Suprapubic skin (tissue), 3 donors: ENCODE data around the gene COL5A1.

ENCODE experiments used
- EP300 ChIP-seq: sonication (generic); formaldehyde crosslinking; IDR thresholded peaks from one replicate; pipeline ENCODE4 v1.6.1; 2017; ENCODE audit warnings: antibody characterized with exemption
- TF ChIP-seq, protein P1 (sequence below), 2 donors: fragments of 200-600 bp in 1 of 2; fragments of 450-650 bp in 1 of 2; sonication (generic) in 1 of 2; IDR thresholded peaks; one replicate each; pipeline ENCODE4 v1.5.1; 2016 to 2019; ENCODE audit warnings: antibody characterized with exemption in 2 of 2, mild to moderate bottlenecking in 1 of 2, moderate library complexity in 1 of 2

DNA sequence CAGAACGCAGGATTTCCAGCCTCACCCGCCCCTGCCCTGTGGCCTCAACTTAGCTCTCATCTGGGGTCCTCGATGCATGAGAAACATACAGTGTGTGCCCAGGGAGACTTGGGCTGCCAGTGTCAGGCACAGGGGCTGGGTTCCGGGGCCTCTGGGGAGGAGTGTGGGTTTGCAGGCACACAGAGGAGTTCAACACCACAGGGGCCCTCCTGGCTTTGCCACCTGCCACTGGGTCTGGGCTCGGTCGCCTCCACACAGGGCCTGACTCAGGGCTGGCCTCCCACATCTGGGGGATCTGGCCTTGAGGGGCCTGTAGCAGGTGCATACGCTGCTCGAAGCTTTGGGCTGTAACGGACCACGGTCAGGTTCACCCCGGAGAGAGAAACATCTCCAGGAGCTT lies 111.6 kb downstream of the COL5A1 start:
- TF ChIP-seq, protein P1, sequence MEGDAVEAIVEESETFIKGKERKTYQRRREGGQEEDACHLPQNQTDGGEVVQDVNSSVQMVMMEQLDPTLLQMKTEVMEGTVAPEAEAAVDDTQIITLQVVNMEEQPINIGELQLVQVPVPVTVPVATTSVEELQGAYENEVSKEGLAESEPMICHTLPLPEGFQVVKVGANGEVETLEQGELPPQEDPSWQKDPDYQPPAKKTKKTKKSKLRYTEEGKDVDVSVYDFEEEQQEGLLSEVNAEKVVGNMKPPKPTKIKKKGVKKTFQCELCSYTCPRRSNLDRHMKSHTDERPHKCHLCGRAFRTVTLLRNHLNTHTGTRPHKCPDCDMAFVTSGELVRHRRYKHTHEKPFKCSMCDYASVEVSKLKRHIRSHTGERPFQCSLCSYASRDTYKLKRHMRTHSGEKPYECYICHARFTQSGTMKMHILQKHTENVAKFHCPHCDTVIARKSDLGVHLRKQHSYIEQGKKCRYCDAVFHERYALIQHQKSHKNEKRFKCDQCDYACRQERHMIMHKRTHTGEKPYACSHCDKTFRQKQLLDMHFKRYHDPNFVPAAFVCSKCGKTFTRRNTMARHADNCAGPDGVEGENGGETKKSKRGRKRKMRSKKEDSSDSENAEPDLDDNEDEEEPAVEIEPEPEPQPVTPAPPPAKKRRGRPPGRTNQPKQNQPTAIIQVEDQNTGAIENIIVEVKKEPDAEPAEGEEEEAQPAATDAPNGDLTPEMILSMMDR (IDR thresholded peaks at IDR 0.05): no peak
- no peak for TF ChIP-seq EP300
